ENCODE results near the gene PRKCSH. TPM values are rescaled to one million over a fixed set of nuclear protein-coding genes. Genes with fewer than 3 reads are reported as not detected.

Gene PRKCSH
- total and polyA plus RNA-seq, 3 donors from 2014 or later, result 214 to 266 (median 256) TPM

DNA sequence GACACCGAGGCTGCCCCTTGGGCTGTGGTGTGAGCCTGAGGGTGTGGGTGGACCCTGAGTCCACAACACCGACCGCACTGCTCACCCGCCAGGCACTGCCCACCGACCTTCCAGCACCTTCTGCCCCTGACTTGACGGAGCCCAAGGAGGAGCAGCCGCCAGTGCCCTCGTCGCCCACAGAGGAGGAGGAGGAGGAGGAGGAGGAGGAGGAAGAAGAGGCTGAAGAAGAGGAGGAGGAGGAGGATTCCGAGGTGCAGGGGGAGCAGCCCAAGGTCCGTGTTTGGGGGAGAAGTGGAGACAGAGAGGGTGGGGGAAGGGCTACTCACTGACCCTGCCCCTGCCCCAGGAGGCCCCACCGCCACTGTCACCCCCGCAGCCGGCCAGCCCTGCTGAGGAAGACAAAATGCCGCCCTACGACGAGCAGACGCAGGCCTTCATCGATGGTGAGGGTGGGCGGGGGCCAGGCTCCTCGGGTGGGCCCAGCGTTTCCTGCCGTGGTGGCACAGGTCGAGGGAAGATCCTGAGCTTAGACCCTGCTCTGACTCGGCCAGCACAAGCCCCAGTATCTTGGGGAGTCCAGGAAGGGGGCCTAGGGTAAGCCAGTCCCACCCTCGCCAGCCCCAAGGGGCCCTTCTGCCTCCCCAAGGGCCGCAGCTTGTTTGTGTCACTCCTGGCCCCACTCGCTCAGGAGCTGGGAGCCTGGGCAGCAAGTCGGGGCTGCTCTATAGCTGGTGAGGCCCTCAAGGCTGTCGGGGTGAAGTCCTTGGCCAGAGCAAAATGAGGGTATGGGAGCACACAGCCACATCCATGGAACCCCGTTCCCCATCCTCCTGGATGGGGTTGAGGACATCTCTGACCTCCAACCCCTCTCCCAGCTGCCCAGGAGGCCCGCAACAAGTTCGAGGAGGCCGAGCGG is 12.2 kb downstream of the PRKCSH start:
- Histone ChIP-seq H3K27me3 (no peaks in the 10 kb centered on the region), H3K4me3 (no peak overlapping the region), H3K27ac (no peak overlapping the region), H3K9me3 (no peaks in the 10 kb centered on the region), H3K36me3 (ENCODE audit: low read depth, missing control alignments) (no peaks in the 10 kb centered on the region), H3K4me1 (no peaks in the 10 kb centered on the region)
- no peak for DNase-seq
- 82 to 89% methylated on average over 26 to 33 of the region's 35 CpGs for WGBS, 2 donors
- intact Hi-C loops (cut with DNase I; ENCODE audit: low total_unique reads), result loop anchor here (10.0 kb wide), 1 partner anchor 153 kb away; the partner anchor contains the start of gene TSPAN16
- TF ChIP-seq POLR2A (IDR thresholded peaks at IDR 0.05), result no peak

DNA sequence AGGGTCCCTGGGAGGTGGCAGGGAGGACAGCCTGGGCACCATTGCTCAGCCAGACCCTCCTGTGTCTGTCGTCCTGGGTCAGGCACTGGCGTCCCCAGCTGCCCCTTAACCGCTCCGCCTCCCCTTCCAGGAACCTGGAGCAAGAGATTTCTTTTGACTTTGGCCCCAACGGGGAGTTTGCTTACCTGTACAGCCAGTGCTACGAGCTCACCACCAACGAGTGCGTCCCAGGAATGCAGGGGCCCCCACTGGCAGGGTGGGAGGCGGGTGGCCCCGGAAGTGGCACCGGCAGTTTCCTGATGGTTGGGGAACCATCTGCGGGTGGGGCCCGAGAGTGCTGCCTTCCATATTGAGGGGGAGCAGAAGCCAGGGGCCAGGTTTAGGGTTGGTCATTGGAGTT is 13.0 kb downstream of the PRKCSH start:
- WGBS, 2 donors, result 79 to 89% methylated on average over 8 to 13 of the region's 13 CpGs

DNA sequence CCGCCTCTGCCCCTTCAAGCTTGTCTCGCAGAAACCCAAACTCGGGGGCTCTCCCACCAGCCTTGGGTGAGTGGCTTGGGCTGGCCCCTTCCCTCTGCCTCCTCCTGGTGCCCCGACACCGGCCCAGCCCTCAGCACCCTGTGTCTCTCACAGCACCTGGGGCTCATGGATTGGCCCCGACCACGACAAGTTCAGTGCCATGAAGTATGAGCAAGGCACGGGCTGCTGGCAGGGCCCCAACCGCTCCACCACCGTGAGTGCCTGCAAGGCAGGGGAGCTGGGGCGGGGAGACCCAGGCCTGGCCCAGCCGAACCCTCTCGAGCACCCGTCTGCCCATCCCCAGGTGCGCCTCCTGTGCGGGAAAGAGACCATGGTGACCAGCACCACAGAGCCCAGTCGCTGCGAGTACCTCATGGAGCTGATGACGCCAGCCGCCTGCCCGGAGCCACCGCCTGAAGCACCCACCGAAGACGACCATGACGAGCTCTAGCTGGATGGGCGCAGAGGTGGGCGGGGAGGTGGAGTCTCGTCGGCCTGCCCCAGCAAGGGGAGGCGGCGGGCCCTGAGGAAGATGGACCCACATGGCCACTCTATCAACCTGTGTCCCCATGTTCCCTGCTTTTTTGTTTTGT is 13.6 kb downstream of the PRKCSH start:
- Histone ChIP-seq H3K9me3 (no peaks in the 10 kb centered on the region), H3K4me3 (no peak overlapping the region), H3K36me3 (ENCODE audit: low read depth, missing control alignments) (no peaks in the 10 kb centered on the region), H3K27ac (no peak overlapping the region), H3K4me1 (no peaks in the 10 kb centered on the region), H3K27me3 (no peaks in the 10 kb centered on the region)
- no peak for TF ChIP-seq POLR2A (IDR thresholded peaks at IDR 0.05)
- TF ChIP-seq, protein P1, sequence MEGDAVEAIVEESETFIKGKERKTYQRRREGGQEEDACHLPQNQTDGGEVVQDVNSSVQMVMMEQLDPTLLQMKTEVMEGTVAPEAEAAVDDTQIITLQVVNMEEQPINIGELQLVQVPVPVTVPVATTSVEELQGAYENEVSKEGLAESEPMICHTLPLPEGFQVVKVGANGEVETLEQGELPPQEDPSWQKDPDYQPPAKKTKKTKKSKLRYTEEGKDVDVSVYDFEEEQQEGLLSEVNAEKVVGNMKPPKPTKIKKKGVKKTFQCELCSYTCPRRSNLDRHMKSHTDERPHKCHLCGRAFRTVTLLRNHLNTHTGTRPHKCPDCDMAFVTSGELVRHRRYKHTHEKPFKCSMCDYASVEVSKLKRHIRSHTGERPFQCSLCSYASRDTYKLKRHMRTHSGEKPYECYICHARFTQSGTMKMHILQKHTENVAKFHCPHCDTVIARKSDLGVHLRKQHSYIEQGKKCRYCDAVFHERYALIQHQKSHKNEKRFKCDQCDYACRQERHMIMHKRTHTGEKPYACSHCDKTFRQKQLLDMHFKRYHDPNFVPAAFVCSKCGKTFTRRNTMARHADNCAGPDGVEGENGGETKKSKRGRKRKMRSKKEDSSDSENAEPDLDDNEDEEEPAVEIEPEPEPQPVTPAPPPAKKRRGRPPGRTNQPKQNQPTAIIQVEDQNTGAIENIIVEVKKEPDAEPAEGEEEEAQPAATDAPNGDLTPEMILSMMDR (IDR thresholded peaks at IDR 0.05), result no peak
- DNase-seq, result no peak
- 96 to 98% methylated on average over 20 to 31 of the region's 31 CpGs for WGBS, 2 donors
- intact Hi-C loops (cut with DNase I; ENCODE audit: low total_unique reads), result loop anchor here (10.0 kb wide), 1 partner anchor 154 kb away; the partner anchor contains the start of gene TSPAN16

More for the DNA sequence above, 13.0 kb downstream of the PRKCSH start:
- H3K9me3 ChIP-seq, result no peaks in the 10 kb centered on the region
- no peak overlapping the region for H3K27ac ChIP-seq
- no peaks in the 10 kb centered on the region for H3K4me1 ChIP-seq
- H3K27me3 ChIP-seq, result no peaks in the 10 kb centered on the region
- TF ChIP-seq, protein P1 (IDR thresholded peaks at IDR 0.05), result no peak
- no peak for TF ChIP-seq POLR2A (IDR thresholded peaks at IDR 0.05)
- no peaks in the 10 kb centered on the region for H3K36me3 ChIP-seq (ENCODE audit: low read depth, missing control alignments)
- no peak overlapping the region for H3K4me3 ChIP-seq
- intact Hi-C loops (cut with DNase I; ENCODE audit: low total_unique reads), result loop anchor here (10.0 kb wide), 1 partner anchor 154 kb away; the partner anchor contains the start of gene TSPAN16
- DNase-seq, result no peak

DNA sequence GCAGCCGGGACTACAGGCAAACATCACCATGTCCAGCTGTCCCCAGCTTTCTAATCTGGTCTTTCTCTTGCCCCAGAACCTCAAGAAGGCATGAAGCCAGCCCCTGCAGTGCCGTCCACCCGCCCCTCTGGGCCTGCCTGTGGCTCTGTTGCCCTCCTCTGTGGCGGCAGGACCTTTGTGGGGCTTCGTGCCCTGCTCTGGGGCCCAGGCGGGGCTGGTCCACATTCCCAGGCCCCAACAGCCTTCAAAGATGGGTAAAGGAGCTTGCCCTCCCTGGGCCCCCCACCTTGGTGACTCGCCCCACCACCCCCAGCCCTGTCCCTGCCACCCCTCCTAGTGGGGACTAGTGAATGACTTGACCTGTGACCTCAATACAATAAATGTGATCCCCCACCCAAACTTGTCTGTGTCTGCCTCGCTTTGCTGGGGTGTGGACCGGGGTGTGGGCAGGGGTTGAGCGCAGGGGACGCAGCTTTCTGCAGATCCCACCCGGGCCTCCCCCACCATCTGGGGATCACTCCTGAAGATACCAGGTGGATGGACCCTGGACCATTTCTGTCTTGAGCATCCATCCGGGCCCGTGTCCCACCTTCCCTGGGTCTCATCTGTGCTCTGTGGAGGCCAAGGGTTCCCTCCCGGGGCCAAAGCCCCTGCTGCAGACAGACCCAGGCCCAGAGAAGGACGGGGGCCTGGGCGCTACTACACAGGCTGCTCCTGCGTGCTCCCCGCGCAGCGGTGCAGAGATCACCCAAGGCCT is 15.3 kb downstream of the PRKCSH start:
- Histone ChIP-seq H3K9me3 (no peaks in the 10 kb centered on the region), H3K4me1 (no peaks in the 10 kb centered on the region), H3K27me3 (no peaks in the 10 kb centered on the region), H3K4me3 (no peak overlapping the region), H3K27ac (no peak overlapping the region), H3K36me3 (ENCODE audit: low read depth, missing control alignments) (no peaks in the 10 kb centered on the region)
- TF ChIP-seq, protein P1 (IDR thresholded peaks at IDR 0.05), result no peak
- TF ChIP-seq POLR2A (IDR thresholded peaks at IDR 0.05), result no peak
- DNase-seq, result no peak
- 72 to 73% methylated on average over 13 to 21 of the region's 21 CpGs for whole genome bisulfite sequencing, 2 donors
- intact Hi-C loops (cut with DNase I; ENCODE audit: low total_unique reads), result no loop called here
